Heart left ventricle (tissue), 16 donors: ENCODE measurements around the gene TRMT10C. TPM values are rescaled to one million over a fixed set of nuclear protein-coding genes. Genes with fewer than 3 reads are reported as not detected.

Experiments used
- ATAC-seq, 4 donors: fragments of 200-7000 bp; cut with Tn5 transposase; one replicate each; pipeline ENCODE4 v1.9.1; 2020 to 2022; ENCODE audit warnings: moderate library complexity in 4 of 4, mild to moderate bottlenecking in 3 of 4, moderate number of reproducible peaks in 1 of 4
- DNase-seq, 5 donors: peaks; one replicate each; pipeline ENCODE4 v3.0.0-alpha.2; 2020
- H3K27ac ChIP-seq, 12 donors: fragments of 200-600 bp; sonication (generic) in 4 of 12; one replicate each; pipeline versions ENCODE4 v1.5.0 to v1.8.0; 2016 to 2022; ENCODE audit warnings: mild to moderate bottlenecking in 2 of 12
- H3K27me3 ChIP-seq, 9 donors: fragments of 200-600 bp; sonication (generic) in 2 of 9; one replicate each; pipeline versions ENCODE4 v1.5.1 to v1.8.0; 2016 to 2022; ENCODE audit warnings: mild to moderate bottlenecking in 3 of 9
- H3K36me3 ChIP-seq, 9 donors: fragments of 200-600 bp; sonication (generic) in 2 of 9; one replicate each; pipeline versions ENCODE4 v1.5.0 to v1.8.0; 2018 to 2022; ENCODE audit warnings: mild to moderate bottlenecking in 2 of 9
- H3K4me1 ChIP-seq, 12 donors: fragments of 200-600 bp; sonication (generic) in 4 of 12; one replicate each; pipeline versions ENCODE4 v1.5.0 to v1.8.0; 2016 to 2022; ENCODE audit warnings: mild to moderate bottlenecking in 3 of 12
- H3K4me3 ChIP-seq, 12 donors: fragments of 200-600 bp; sonication (generic) in 4 of 12; one replicate each; pipeline versions ENCODE4 v1.5.0 to v1.8.0; 2017 to 2022; ENCODE audit warnings: mild to moderate bottlenecking in 9 of 12, moderate library complexity in 4 of 12
- H3K9me3 ChIP-seq, 12 donors: fragments of 200-600 bp; sonication (generic) in 4 of 12; one replicate each; pipeline versions ENCODE4 v1.5.0 to v1.8.0; 2016 to 2022; ENCODE audit warnings: mild to moderate bottlenecking in 1 of 12
- CTCF ChIP-seq, 12 donors: fragments of 200-600 bp; sonication (generic) in 4 of 12; IDR thresholded peaks; one replicate each; pipeline versions ENCODE4 v1.5.0 to v1.8.0; 2018 to 2022; ENCODE audit warnings: antibody characterized with exemption in 12 of 12, mild to moderate bottlenecking in 5 of 12
- POLR2A ChIP-seq, 2 donors: fragments of 450-650 bp; IDR thresholded peaks; one replicate each; pipeline ENCODE4 v1.6.1; 2017; ENCODE audit warnings: antibody characterized with exemption in 2 of 2, mild to moderate bottlenecking in 2 of 2, moderate library complexity in 2 of 2
- WGBS, 4 donors: extraction: QIAGEN DNeasy Blood & Tissue Kit in 2 of 4; methylation state at CpG; one replicate each; pipeline versions ENCODE4 v1.1.5 to v1.1.7; 2013 to 2018; 5-methylcytosine and 5-hydroxymethylcytosine counted together
- intact Hi-C, 10 donors: fragments of 100-400 bp; cut with DNase I; formaldehyde crosslinking; loops; one replicate each; pipeline versions ENCODE4 v1.11.1 to v1.14.2; 2022
- polyA plus RNA-seq, 2 donors: library from polyadenylated mRNA; stranded (reverse); fragments of 200-250 nt; gene quantifications; one replicate each; pipeline ENCODE4 v1.2.3, GENCODE V29; 2013
- total RNA-seq, 9 donors: library from RNA; depleted of rRNA in 2 of 9; stranded (reverse); fragments of >200 nt in 2 of 9; fragmentation: NEBNext Ultra II Directional in 3 of 9; extraction: Animal tissue kit (Norgen Biotek cat#: 25700) in 3 of 9; gene quantifications; one replicate each; pipeline versions ENCODE4 v1.1.0 to v1.2.4, GENCODE V29; 2016 to 2023
- donor health status: ischemic (EF 13 %, LVEDD 7.1; RV severe dilation, severe dysfunction).
- donor health status: healthy with polysubstance abuse.
- donor health status: DM: no; HTN: yes; CAD: no.
- donor health status: DM: no; HTN: no; CAD: no.
- donor health status: ischemic (EF 25% LVEDD 6.9; RV normal size, moderate dysfunction).
- donor health status: ischemic (EF 25% LVEDD 5.7; RV mildly dilated, moderate dysfunction).
- donor health status: healthy.
- donor health status: DM: yes; HTN: yes; CAD: no.
- donor health status: ischemic (EF 35%, LVEDD 5.7; RV mildly dilated, moderate dysfunction).
- donor health status: nonischemic (EF 11% LVEDD 7.7; RV severe dilation, severe dysfunction).
- donor health status: DM: yes; HTN: yes; CAD: no.
- donor health status: PGD.
- donor health status: ischemic (EF 29% LVEDD 5.4; RV normal size, mild dysfunction).
- donor health status: nonischemic (EF 23%, LVEDD 6.1; RV moderate dilation, normal function).

The TRMT10C gene
- total and polyA plus RNA-seq, 11 donors: 21.1 to 36.2 (median 26.4) TPM

GRCh38 chr3:101527441-101527840, 34.2 kb upstream of the TRMT10C start:
- H3K27ac ChIP-seq: no peak overlapping the region
- peaks cover 0 to 5% (median 0%) of the 10 kb centered on the region in 12 donors for H3K9me3 ChIP-seq
- H3K4me3 ChIP-seq: no peak overlapping the region
- no peaks in the 10 kb centered on the region for H3K4me1 ChIP-seq
- intact Hi-C loops: no loop called here
- WGBS, 4 donors: 57 to 71% (median 68%) methylated on average over 4 of the region's 4 CpGs
- TF ChIP-seq CTCF (IDR thresholded peaks at IDR 0.05): no peak
- TF ChIP-seq POLR2A (IDR thresholded peaks at IDR 0.05): no peak
- DNase-seq (no peak), ATAC-seq (no peak)
- H3K36me3 ChIP-seq: no peaks in the 10 kb centered on the region
- no peaks in the 10 kb centered on the region for H3K27me3 ChIP-seq

- no peak overlapping the region for H3K27ac ChIP-seq
- peaks cover 0 to 5% (median 0%) of the 10 kb centered on the region in 12 donors for H3K9me3 ChIP-seq
- no peaks in the 10 kb centered on the region for H3K36me3 ChIP-seq
- no peak overlapping the region for H3K4me3 ChIP-seq
- TF ChIP-seq CTCF (IDR thresholded peaks at IDR 0.05) (no peak), POLR2A (IDR thresholded peaks at IDR 0.05) (no peak)
- WGBS, 4 donors: 18 to 38% (median 27%) methylated on average over 1 of the region's 1 CpG
- ATAC-seq: no peak
- no peaks in the 10 kb centered on the region for H3K4me1 ChIP-seq
- H3K27me3 ChIP-seq: no peaks in the 10 kb centered on the region
- no peak for DNase-seq
- intact Hi-C loops: no loop called here
Observed at GRCh38 chr3:101527906-101528305, 33.8 kb upstream of the TRMT10C start.

GRCh38 chr3:101529816-101530685, 31.6 kb upstream of the TRMT10C start:
- Histone ChIP-seq H3K9me3 (peaks cover 0 to 5% (median 0%) of the 10 kb centered on the region in 12 donors), H3K36me3 (no peaks in the 10 kb centered on the region), H3K27ac (no peak overlapping the region), H3K4me1 (peaks cover 0 to 5% (median 0%) of the 10 kb centered on the region in 12 donors), H3K4me3 (no peak overlapping the region), H3K27me3 (no peaks in the 10 kb centered on the region)
- no peak for ATAC-seq
- 76 to 82% (median 77%) methylated on average over 4 of the region's 4 CpGs for WGBS, 4 donors
- no peak for TF ChIP-seq POLR2A (IDR thresholded peaks at IDR 0.05)
- no peak for TF ChIP-seq CTCF (IDR thresholded peaks at IDR 0.05)
- DNase-seq: no peak
- intact Hi-C loops: no loop called here

- H3K4me1 ChIP-seq: peaks cover 0 to 5% (median 0%) of the 10 kb centered on the region in 12 donors
- ATAC-seq (no peak), DNase-seq (no peak)
- H3K4me3 ChIP-seq: no peak overlapping the region
- intact Hi-C loops: no loop called here
- TF ChIP-seq CTCF (IDR thresholded peaks at IDR 0.05): no peak
- whole genome bisulfite sequencing, 4 donors: 48 to 64% (median 53%) methylated on average over 2 of the region's 2 CpGs
- H3K27ac ChIP-seq: no peak overlapping the region
- peaks cover 0 to 1% (median 0%) of the 10 kb centered on the region in 12 donors for H3K9me3 ChIP-seq
- no peaks in the 10 kb centered on the region for H3K36me3 ChIP-seq
- no peaks in the 10 kb centered on the region for H3K27me3 ChIP-seq
Observed at GRCh38 chr3:101530686-101531047, 31.0 kb upstream of the TRMT10C start.
